ENCODE results near the gene ATPAF1.
A peak's percentile ranks its signal among the peaks of the same experiment; 100 is the strongest.
"Not testable (repeated sequence)": the region's sequence is repeated elsewhere in the genome, so short reads cannot be mapped to it uniquely, and the experiment has no call there.

Gene ATPAF1

GRCh38 chr1:46679789-46680573 is 11.8 kb upstream of the ATPAF1 start:
- DNase-seq = no peak

GRCh38 chr1:46677339-46677738 is 9.2 kb upstream of the ATPAF1 start:
- DNase-seq = no peak

DNA sequence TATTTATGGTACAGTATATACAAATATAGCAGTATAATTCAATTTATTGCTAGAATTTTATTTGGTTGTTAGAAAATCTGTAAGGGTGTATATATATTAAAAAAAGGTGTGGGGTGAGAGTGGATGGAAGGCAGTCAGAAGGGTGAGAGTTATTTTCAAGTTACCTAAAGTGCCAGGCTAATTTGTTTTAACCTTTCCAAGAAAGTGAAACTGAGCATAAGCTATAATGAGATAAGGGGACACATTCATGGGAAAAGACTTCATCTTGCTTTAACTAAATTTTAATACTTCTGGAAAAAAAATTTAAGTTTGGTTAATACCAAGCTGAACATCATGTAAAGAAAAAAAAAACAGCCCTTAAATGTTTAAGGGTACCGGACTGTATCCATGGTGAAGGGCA is 8.4 kb upstream of the ATPAF1 start:
- DNase-seq = no peak

- DNase-seq = no peak
Measured at GRCh38 chr1:46675549-46676314, 7.6 kb upstream of the ATPAF1 start.

DNA sequence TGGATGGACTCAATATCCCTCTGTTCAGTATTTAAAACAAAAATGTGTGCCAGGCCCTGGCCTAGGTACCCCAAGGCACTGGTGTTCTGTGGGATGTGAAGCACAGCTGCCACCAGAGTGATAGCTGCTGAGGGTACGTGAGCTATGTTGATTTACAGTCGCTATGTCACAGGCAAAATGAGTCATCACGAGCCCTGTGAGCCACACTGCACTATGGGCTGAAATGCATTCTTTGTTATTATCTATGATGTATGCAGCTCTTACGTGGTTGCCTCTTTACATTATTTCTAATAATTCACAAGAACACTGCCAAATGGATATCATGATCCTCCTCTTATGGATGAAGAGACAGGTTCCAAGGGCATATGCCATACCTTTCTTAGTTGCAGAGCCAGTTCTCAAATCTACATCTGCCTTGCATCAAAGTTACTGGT is 5.6 kb upstream of the ATPAF1 start:
- DNase-seq = peak; percentile 11 to 20

- DNase-seq = no peak
Measured at GRCh38 chr1:46672696-46673095, 4.5 kb upstream of the ATPAF1 start.

DNA sequence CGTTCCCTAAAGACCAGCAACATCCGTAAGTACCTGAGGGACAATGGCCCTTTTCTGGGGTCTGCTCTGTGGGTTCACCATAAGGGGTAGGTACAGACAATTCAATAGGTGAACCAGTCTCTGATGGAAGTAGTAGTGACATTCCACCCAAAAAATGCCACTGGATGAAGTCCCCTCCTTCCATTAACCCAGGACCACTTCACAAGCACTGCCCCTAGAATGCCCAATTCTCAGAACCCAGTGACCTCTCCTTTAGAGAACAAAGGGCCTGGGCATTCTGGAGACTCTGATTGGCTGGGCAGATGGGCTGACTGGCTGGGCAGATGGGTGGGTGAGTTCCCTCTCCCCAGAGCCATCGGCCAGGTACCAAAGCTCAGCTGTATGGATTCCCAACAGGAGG is 3.4 kb upstream of the ATPAF1 start, which contains the start of gene TEX38:
Gene TEX38 (plus strand): TSS at position 301 of the 400 bp plus-strand sequence. CDS start 81 bp downstream, at position 382.
- no peak for DNase-seq

GRCh38 chr1:46670134-46670533 is 2.0 kb upstream of the ATPAF1 start:
- no peak for DNase-seq

GRCh38 chr1:46665983-46666382 is 2.2 kb downstream of the ATPAF1 start:
- DNase-seq = no peak

DNA sequence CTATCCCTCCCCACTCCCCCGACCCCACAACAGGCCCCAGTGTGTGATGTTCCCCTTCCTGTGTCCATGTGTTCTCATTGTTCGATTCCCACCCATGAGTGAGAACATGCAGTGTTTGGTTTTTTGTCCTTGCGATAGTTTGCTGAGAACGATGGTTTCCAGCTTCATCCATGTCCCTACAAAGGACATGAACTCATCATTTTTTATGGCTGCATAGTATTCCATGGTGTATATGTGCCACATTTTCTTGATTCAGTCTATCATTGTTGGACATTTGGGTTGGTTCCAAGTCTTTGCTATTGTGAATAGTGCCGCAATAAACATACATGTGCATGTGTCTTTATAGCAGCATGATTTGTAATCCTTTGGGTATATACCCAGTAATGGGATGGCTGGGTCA is 5.2 kb downstream of the ATPAF1 start:
- not testable (repeated sequence) for DNase-seq

DNA sequence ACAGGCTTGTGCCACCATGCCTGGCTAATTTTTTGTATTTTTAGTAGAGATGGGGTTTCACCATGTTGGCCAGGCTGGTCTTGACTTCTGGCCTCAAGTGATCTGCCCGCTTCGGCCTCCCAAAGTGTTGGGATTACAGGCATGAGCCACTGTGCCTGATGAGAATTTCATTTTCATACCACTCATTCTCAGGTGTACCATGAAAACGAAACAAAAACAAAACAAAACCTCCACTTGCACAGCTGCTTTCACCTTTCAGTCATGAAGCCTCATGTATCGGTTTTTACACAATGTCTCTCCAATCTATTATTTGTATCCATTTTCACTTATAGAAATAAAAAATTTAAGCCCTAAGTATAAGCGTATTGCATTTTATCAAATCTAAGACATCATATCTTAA is 8.0 kb downstream of the ATPAF1 start:
- not testable (repeated sequence) for DNase-seq

DNA sequence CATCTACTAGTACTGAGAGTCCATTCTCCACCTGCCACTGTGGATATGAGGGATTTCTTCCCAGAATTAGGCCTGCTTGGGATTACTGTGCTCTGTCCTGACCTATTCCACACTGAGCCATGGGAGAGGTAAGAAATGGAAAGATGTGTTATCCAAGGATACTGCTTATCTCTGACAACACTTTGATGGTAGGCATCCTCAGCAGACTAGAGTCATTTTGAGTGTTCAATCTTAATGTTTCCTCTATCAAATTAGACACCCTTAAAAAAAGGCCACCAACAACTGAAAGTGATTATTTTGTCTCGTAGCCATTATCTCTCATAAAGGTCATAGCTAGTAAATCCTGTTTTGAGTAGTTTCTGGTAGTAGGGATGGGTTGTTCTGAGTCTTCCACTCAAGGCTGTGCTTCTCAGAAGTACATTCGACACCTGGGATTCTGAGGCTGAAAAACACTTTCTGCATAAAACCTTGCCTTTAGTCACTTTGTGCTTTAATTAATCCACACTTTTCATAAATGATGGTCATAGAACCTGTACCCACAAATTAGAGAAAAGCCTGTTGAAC is 8.8 kb downstream of the ATPAF1 start:
- DNase-seq = no peak

DNA sequence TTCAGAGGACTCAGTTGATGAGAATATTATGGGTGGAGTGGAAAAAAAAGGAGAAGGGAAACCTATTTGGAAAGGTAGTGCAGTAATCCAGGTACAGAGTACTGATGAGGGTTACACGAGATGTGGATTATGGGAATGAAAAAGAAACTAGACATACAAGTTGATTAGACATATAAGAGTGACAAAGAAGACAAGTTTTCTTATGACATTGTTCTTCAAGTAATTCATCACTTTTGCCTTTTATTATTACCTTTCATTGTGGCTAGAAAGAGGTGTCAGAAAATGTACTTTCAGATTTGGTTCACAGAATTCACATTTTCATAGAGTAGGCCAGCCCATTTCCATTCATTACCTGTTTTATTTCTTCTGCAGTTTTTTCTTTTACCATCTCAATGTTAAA is 10.4 kb downstream of the ATPAF1 start:
- no peak for DNase-seq

GRCh38 chr1:46656643-46657042 is 11.5 kb downstream of the ATPAF1 start:
- no peak for DNase-seq

DNA sequence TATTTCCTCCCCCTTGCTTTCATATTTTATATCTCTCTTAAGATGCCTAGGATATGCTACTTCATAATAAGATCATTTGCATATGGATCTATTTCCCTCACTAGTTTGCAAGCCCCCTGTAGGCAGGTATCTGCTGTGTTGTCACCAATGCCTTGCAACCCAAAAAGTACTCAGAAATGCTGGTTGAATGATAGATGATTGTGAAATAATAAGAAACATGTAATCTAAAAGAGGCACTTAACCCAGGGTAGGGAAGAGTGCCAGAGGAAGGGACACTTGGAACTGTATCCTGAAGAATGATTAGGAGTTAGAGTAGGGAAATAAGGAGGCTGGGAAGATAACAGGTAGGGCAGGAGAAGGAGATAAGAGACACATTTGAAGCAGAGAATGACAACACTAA is 12.3 kb downstream of the ATPAF1 start:
- no peak for DNase-seq

- not testable (repeated sequence) for DNase-seq
Measured at GRCh38 chr1:46654698-46655097, 13.5 kb downstream of the ATPAF1 start.

DNA sequence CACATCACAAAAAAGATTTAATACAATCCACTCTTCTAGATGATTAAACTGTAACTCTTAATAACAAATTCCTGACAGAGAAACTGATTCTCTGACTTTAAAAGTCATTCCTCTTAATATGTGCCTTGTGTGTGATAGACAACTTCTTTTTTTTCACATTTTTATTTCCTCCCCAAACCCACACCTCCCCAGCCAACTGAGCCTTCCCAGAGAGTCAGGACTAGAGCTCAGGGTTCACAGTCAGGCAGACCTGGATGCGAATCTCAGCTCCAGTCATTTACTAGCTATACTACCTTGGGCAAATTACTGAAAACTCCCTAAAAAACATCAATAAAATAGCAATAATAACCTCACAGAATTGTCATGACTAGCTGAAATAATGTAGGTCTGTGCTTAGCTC is 14.2 kb downstream of the ATPAF1 start:
- no peak for DNase-seq

DNA sequence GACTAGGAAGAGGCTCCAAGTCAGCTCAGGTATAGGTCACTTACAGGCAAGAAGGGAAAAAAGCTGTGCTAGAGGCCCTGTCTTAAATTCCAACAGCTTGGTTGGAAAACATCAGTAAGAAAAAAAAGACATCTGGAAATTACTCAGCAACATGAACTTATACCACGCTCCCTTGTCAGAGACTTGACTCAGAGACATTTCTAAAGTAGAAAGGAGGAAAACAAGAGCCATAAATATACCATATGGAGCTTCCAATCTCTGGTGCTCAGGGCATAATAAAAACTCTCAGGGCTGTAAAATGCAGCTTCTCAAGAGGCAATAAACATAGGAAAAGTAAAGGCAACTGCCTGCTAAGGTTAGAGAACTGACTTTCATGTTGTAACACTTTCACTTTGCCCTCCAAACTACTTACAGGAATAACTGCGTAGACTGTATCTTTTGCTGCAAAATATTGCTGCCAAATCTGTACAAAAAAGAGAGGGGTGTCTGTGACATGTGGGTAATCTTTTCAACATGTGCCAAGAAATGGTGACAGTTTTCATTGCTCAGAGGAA is 14.7 kb downstream of the ATPAF1 start:
- DNase-seq = no peak

DNA sequence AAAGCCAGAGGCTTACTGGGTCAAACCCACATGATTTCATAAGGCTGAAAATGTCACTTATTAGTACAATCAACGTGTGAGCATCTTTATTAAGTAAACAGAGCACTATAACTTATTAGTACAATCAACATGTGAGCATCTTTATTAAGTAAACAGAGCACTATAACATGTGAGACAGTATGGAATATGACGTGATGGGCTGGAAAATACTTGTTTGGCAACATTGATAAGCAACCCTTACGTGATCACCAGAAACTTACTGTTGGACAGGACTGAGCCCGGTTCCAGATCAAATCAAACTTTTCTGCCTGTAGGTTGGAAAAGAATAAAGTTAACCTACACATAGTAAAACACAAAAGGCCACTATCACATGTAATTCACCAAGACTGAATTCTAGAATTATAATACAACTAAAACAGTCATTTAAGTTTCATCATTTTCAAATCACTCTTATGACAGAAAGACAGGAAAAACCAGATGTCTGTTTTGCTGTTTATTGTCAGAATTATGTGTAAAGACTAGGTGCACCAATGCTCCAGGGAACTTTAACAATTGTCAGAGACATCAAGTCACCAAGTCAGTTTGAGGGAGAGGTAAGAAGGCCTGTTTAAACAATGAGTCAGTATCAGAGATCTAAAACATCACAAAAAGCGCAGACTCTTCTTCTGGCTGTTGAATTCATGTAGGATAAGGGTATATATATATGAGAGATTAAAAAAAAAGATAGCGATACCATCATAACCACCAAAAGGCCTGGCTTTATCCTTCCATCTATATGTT is 15.7 kb downstream of the ATPAF1 start:
- DNase-seq = no peak

DNA sequence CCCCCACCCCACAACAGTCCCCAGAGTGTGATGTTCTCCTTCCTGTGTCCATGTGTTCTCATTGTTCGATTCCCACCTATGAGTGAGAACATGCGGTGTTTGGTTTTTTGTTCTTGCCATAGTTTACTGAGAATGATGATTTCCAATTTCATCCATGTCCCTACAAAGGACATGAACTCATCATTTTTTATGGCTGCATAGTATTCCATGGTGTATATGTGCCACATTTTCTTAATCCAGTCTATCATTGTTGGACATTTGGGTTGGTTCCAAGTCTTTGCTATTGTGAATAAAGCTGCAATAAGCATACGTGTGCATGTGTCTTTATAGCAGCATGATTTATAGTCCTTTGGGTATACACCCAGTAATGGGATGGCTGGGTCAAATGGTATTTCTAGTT is 17.0 kb downstream of the ATPAF1 start:
- DNase-seq = not testable (repeated sequence)

DNA sequence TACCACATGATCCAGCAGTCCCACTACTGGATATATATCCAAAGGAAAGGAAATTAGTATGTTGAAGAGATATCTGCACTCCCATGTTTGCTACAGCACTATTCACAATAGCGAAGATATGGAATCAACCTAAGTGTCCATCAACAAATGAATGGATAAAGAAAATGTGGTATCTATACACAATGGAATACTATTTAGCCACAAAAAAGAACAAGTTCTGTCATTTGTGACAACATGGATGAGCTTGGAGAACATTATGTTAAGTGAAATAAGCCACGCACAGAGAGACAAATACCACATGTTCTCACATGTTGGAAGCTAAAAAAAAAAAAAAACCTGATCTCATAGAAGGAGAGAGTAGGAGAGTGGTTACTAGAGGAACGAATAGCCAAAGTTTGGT is 17.7 kb downstream of the ATPAF1 start:
- no peak for DNase-seq

DNA sequence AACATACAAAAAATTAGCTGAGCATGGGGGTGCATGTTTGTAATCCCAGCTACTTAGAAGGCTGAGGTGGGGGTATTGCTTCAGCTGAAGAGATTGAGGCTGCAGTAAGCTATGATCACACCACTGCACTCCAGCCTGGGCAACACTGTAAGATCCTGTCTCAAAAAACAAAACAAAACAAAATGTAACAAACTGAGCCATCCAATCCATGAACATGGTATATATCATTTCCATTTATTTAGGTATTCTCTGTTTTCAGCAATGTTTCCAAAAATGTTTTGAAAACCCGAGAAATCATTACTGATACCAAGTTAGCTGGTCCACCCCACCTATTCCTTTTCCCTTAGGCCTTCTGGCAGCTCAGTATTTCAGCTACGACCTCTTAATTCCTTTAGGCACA is 18.4 kb downstream of the ATPAF1 start:
- no peak for DNase-seq

DNA sequence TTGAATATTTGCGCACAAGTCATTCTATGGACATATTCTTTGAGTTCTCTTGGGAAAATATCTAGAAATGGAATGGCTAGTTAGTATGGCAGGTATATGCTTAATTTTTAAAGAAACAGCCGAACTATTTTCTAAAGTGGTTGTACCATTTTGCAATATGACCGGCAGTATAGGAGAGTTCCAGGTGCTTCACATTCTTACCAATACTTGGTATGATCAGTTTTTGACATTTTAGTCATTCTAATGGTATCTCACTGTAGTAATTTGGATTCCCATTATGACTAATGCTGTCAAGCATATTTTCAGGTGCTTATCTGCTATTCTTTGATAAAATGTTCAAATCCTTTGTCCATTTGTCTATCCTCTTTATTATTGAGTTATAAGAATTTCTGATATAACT is 20.6 kb downstream of the ATPAF1 start:
- DNase-seq = no peak

Data from activated CD4-positive, alpha-beta T cell treated with anti-CD3 and anti-CD28 coated beads for 4 hours (primary cell).